H9 (cell line): ENCODE measurements around the gene RNF17. TPM values are rescaled to one million over a fixed set of nuclear protein-coding genes. Genes with fewer than 3 reads are reported as not detected.

Source experiments
- DNase-seq: peaks from one replicate; pipeline ENCODE4 v3.0.0-alpha.2; 2017
- H2AFZ ChIP-seq: one replicate; pipeline ENCODE4 v1.6.1; 2013; ENCODE audit warnings: mild to moderate bottlenecking, low read length, control low read depth, moderate library complexity
- H2AK5ac ChIP-seq: 2 replicates; pipeline ENCODE4 v1.6.1; 2013; ENCODE audit warnings: low read length, control low read depth, mixed read lengths; ENCODE audit not compliant: insufficient read length
- H2BK120ac ChIP-seq: one replicate; pipeline ENCODE4 v1.6.1; 2013; ENCODE audit warnings: low read depth, mild to moderate bottlenecking, low read length, control low read depth, inconsistent platforms; ENCODE audit not compliant: poor library complexity, severe bottlenecking
- H2BK12ac ChIP-seq: 2 replicates; pipeline ENCODE4 v1.6.1; 2013; ENCODE audit warnings: low read length, control low read depth, mixed read lengths, low read depth; ENCODE audit not compliant: insufficient read length
- H2BK15ac ChIP-seq: 2 replicates; pipeline ENCODE4 v1.6.1; 2013; ENCODE audit warnings: low read depth, low read length, control low read depth
- H2BK20ac ChIP-seq: one replicate; pipeline ENCODE4 v1.6.1; 2013; ENCODE audit warnings: low read depth, mild to moderate bottlenecking, low read length, control low read depth, inconsistent platforms; ENCODE audit not compliant: poor library complexity, severe bottlenecking
- H2BK5ac ChIP-seq: 2 replicates; pipeline ENCODE4 v1.6.1; 2013; ENCODE audit warnings: low read length, control low read depth, mixed read lengths; ENCODE audit not compliant: insufficient read length
- H3K14ac ChIP-seq: 2 replicates; pipeline ENCODE4 v1.6.1; 2013; ENCODE audit warnings: low read length, control low read depth; ENCODE audit not compliant: insufficient read depth
- H3K18ac ChIP-seq: 2 replicates; pipeline ENCODE4 v1.6.1; 2013; ENCODE audit warnings: low read depth, mild to moderate bottlenecking, mixed read lengths, low read length, control low read depth; ENCODE audit not compliant: insufficient read length
- H3K23ac ChIP-seq: 2 replicates; pipeline ENCODE4 v1.6.1; 2013; ENCODE audit warnings: low read length, control low read depth, mixed read lengths, low read depth; ENCODE audit not compliant: insufficient read length
- H3K23me2 ChIP-seq: 2 replicates; pipeline ENCODE4 v1.6.1; 2013; ENCODE audit warnings: low read depth, mild to moderate bottlenecking, mixed read lengths, low read length, control low read depth; ENCODE audit not compliant: insufficient read length, poor library complexity, severe bottlenecking
- H3K27ac ChIP-seq: 2 replicates; pipeline ENCODE4 v1.5.1; 2013; ENCODE audit warnings: low read length, control low read depth, mixed read lengths, low read depth; ENCODE audit not compliant: insufficient read length
- H3K27me3 ChIP-seq: 2 replicates; pipeline ENCODE4 v1.6.1; 2013; ENCODE audit warnings: low read length, control low read depth, inconsistent platforms; ENCODE audit not compliant: insufficient read depth
- H3K4ac ChIP-seq: 2 replicates; pipeline ENCODE4 v1.6.1; 2013; ENCODE audit warnings: low read depth, mild to moderate bottlenecking, control low read depth, inconsistent platforms, low read length, moderate library complexity
- H3K4me1 ChIP-seq: 2 replicates; pipeline ENCODE4 v1.6.1; 2013; ENCODE audit warnings: low read length, control low read depth, inconsistent platforms; ENCODE audit not compliant: insufficient read depth
- H3K4me2 ChIP-seq: 2 replicates; pipeline ENCODE4 v1.6.1; 2013; ENCODE audit warnings: low read length, control low read depth, mixed read lengths; ENCODE audit not compliant: insufficient read length, insufficient read depth
- H3K56ac ChIP-seq: 2 replicates; pipeline ENCODE4 v1.6.1; 2013; ENCODE audit warnings: low read depth, mild to moderate bottlenecking, mixed read lengths, low read length, control low read depth; ENCODE audit not compliant: insufficient read length
- H3K79me1 ChIP-seq: 2 replicates; pipeline ENCODE4 v1.6.1; 2013; ENCODE audit warnings: low read depth, mild to moderate bottlenecking, moderate library complexity, low read length, control low read depth, inconsistent platforms; ENCODE audit not compliant: insufficient read depth, poor library complexity, severe bottlenecking
- H3K79me2 ChIP-seq: 2 replicates; pipeline ENCODE4 v1.6.1; 2013; ENCODE audit warnings: low read length, control low read depth, inconsistent platforms; ENCODE audit not compliant: insufficient read depth
- H3K9ac ChIP-seq: 2 replicates; pipeline ENCODE4 v1.6.1; 2013; ENCODE audit warnings: low read length, control low read depth, mixed read lengths; ENCODE audit not compliant: insufficient read length; ENCODE audit errors: extremely low read depth
- H3K9me3 ChIP-seq: one replicate; pipeline ENCODE4 v1.6.1; 2013; ENCODE audit warnings: low read depth, low read length, inconsistent platforms; ENCODE audit not compliant: control insufficient read depth
- H3T11ph ChIP-seq: one replicate; pipeline ENCODE4 v1.6.1; 2013; ENCODE audit warnings: mild to moderate bottlenecking, low read length, control low read depth, inconsistent platforms
- H4K20me1 ChIP-seq: one replicate; pipeline ENCODE4 v1.6.1; 2013; ENCODE audit not compliant: control insufficient read depth, insufficient read length, insufficient read depth
- H4K5ac ChIP-seq: 2 replicates; pipeline ENCODE4 v1.6.1; 2013; ENCODE audit warnings: low read depth, mild to moderate bottlenecking, mixed read lengths, low read length, control low read depth; ENCODE audit not compliant: insufficient read length
- H4K8ac ChIP-seq: replicated peaks from 2 replicates; pipeline ENCODE4 v1.6.1; 2013; ENCODE audit warnings: low read length, control low read depth, mixed read lengths, low read depth; ENCODE audit not compliant: insufficient read length
- H4K91ac ChIP-seq: 2 replicates; pipeline ENCODE4 v1.6.1; 2013; ENCODE audit warnings: low read depth, mild to moderate bottlenecking, moderate library complexity, mixed read lengths, low read length, control low read depth; ENCODE audit not compliant: insufficient read length
- H3K27ac Mint-ChIP-seq, 3 experiments: 2 replicates in 2 of 3; 3 replicates in 1 of 3; pipeline ENCODE4 v1.8.0; 2020 to 2021; ENCODE audit warnings: mixed read lengths in 3 of 3, mild to moderate bottlenecking in 1 of 3, moderate library complexity in 1 of 3
- H3K27me3 Mint-ChIP-seq: 2 replicates; pipeline ENCODE4 v1.8.0; 2021; ENCODE audit warnings: low read depth, mild to moderate bottlenecking, moderate library complexity, mixed read lengths
- H3K36me3 Mint-ChIP-seq, 3 experiments: 2 replicates in 2 of 3; 3 replicates in 1 of 3; pipeline ENCODE4 v1.8.0; 2020 to 2021; ENCODE audit warnings: low read depth in 3 of 3, mixed read lengths in 3 of 3; ENCODE audit not compliant: insufficient read depth in 1 of 3
- H3K4me1 Mint-ChIP-seq, 2 experiments: 2 replicates each; pipeline ENCODE4 v1.8.0; 2020; ENCODE audit warnings: mixed read lengths in 2 of 2
- H3K4me3 Mint-ChIP-seq, 2 experiments: 2 replicates in 1 of 2; 3 replicates in 1 of 2; pipeline ENCODE4 v1.8.0; 2020 to 2021; ENCODE audit warnings: mild to moderate bottlenecking in 2 of 2, mixed read lengths in 2 of 2, moderate library complexity in 1 of 2
- H3K9me3 Mint-ChIP-seq, 2 experiments: 2 replicates in 1 of 2; 3 replicates in 1 of 2; pipeline ENCODE4 v1.8.0; 2020; ENCODE audit warnings: mild to moderate bottlenecking in 2 of 2, mixed read lengths in 2 of 2, moderate library complexity in 1 of 2
- CTCF ChIP-seq: fragments of 200-600 bp; sonication (generic); conservative IDR thresholded peaks from 3 replicates; pipeline ENCODE4 v1.8.0; 2021; ENCODE audit warnings: antibody characterized with exemption, mild to moderate bottlenecking
- WGBS: extraction: QIAGEN DNeasy Blood & Tissue Kit; methylation state at CpG from one replicate; pipeline ENCODE4 v1.1.7; 2013; ENCODE audit warnings: missing lambda C conversion rate, low lambda C conversion rate, mixed read lengths; ENCODE audit not compliant: insufficient read length; ENCODE audit errors: extremely low coverage; 5-methylcytosine and 5-hydroxymethylcytosine counted together
- total RNA-seq: library from RNA; stranded (reverse); gene quantifications from 2 replicates; pipeline ENCODE4 v1.2.1, GENCODE V29; 2021

Gene RNF17
- total RNA-seq, 1 experiment from 2014 or later = not detected

- Mint-ChIP-seq H3K4me1 (peaks cover 12 to 13% of the 10 kb centered on the region in 2 experiments), H3K27me3 (no peaks in the 10 kb centered on the region), H3K4me3 (no peak overlapping the region), H3K36me3 (peaks cover 0 to 3% (median 3%) of the 10 kb centered on the region in 3 experiments; a peak in 3 of 7 replicates), H3K27ac (no peak overlapping the region), H3K9me3 (no peaks in the 10 kb centered on the region)
- H3K4ac ChIP-seq = no peak overlapping the region
- H3K27ac ChIP-seq = no peak overlapping the region
- no CpG with 5 or more reads among the region's 2 CpGs for WGBS
- no peak overlapping the region for H3T11ph ChIP-seq
- H3K23ac ChIP-seq = no peak overlapping the region
- H3K9ac ChIP-seq = no peak overlapping the region
- H3K56ac ChIP-seq = no peak overlapping the region
- H3K23me2 ChIP-seq = no peaks in the 10 kb centered on the region
- no peak overlapping the region for H2BK15ac ChIP-seq
- no peak for DNase-seq
- H2AK5ac ChIP-seq = no peak overlapping the region
- H2BK12ac ChIP-seq = no peak overlapping the region
- H4K20me1 ChIP-seq = no peaks in the 10 kb centered on the region
- no peaks in the 10 kb centered on the region for H3K27me3 ChIP-seq
- no peaks in the 10 kb centered on the region; the same call in 1 of the 2 replicates for H3K4me1 ChIP-seq
- H4K5ac ChIP-seq = no peak overlapping the region
- no peak overlapping the region for H3K4me2 ChIP-seq
- H2AFZ ChIP-seq = no peak overlapping the region
- H3K18ac ChIP-seq = no peak overlapping the region
- no peaks in the 10 kb centered on the region; the same call in 1 of the 2 replicates for H3K79me2 ChIP-seq
- no peak overlapping the region for H2BK120ac ChIP-seq
- no peak overlapping the region for H2BK20ac ChIP-seq
- no peaks in the 10 kb centered on the region for H3K9me3 ChIP-seq
- no peak for TF ChIP-seq CTCF
- no peaks in the 10 kb centered on the region for H3K79me1 ChIP-seq
- no peak overlapping the region for H4K91ac ChIP-seq
- H3K14ac ChIP-seq = no peak overlapping the region
- H2BK5ac ChIP-seq = no peak overlapping the region
- no peak overlapping the region for H4K8ac ChIP-seq
Observed at GRCh38 chr13:24878340-24878739, 114.4 kb downstream of the RNF17 start.
